ENCODE results near the gene NDUFAF4. TPM values are rescaled to one million over a fixed set of nuclear protein-coding genes. Genes with fewer than 3 reads are reported as not detected.

The NDUFAF4 gene
- total RNA-seq, 1 donor from 2014 or later, result 38.6 TPM

DNA sequence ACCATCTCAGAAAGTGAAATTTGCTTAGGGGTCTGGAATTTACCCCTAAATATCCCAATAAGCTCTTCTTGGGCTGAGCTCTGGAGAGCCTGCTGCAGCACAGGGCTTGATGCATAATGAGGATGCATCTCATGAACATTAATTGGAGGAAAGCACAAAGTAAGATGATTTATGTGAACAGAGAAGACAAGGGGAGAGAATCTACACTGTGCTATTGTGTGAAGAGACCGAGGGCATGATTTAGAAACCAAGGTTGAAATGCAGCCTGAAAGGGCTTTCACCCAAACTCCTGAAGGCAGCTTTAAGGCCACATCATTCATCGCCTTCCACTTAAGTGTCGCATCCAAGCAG, 32.7 kb downstream of the NDUFAF4 start:
- H2AFZ ChIP-seq (ENCODE audit: low read depth, low read length), result no peak overlapping the region
- Mint-ChIP-seq H3K36me3 (ENCODE audit: low read depth, unreplicated experiment) (no peaks in the 10 kb centered on the region), H3K9me3 (ENCODE audit: unreplicated experiment) (peaks cover 2% of the 10 kb centered on the region), H3K4me1 (ENCODE audit: low read depth, unreplicated experiment) (no peaks in the 10 kb centered on the region), H3K27ac (ENCODE audit: unreplicated experiment) (no peak overlapping the region), H3K4me3 (ENCODE audit: unreplicated experiment) (no peak overlapping the region), H3K27me3 (ENCODE audit: low read depth, unreplicated experiment) (no peaks in the 10 kb centered on the region)
- H4K20me1 ChIP-seq (ENCODE audit: insufficient read depth, low read length), result no peaks in the 10 kb centered on the region
- no peaks in the 10 kb centered on the region for H3K9me3 ChIP-seq (ENCODE audit: insufficient read depth, low read depth, low read length)
- no peak for DNase-seq (ENCODE audit: low read depth)
- no peaks in the 10 kb centered on the region for H3K4me1 ChIP-seq (ENCODE audit: insufficient read depth, low read length)
- H3K36me3 ChIP-seq (ENCODE audit: insufficient read depth, low read length), result no peaks in the 10 kb centered on the region
- TF ChIP-seq, protein P1, sequence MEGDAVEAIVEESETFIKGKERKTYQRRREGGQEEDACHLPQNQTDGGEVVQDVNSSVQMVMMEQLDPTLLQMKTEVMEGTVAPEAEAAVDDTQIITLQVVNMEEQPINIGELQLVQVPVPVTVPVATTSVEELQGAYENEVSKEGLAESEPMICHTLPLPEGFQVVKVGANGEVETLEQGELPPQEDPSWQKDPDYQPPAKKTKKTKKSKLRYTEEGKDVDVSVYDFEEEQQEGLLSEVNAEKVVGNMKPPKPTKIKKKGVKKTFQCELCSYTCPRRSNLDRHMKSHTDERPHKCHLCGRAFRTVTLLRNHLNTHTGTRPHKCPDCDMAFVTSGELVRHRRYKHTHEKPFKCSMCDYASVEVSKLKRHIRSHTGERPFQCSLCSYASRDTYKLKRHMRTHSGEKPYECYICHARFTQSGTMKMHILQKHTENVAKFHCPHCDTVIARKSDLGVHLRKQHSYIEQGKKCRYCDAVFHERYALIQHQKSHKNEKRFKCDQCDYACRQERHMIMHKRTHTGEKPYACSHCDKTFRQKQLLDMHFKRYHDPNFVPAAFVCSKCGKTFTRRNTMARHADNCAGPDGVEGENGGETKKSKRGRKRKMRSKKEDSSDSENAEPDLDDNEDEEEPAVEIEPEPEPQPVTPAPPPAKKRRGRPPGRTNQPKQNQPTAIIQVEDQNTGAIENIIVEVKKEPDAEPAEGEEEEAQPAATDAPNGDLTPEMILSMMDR (IDR thresholded peaks at IDR 0.05; ENCODE audit: insufficient read depth, low read depth, low read length), result no peak
- TF ChIP-seq EZH2 (IDR thresholded peaks at IDR 0.05; ENCODE audit: insufficient read depth, low read length), result no peak
- no peak overlapping the region for H3K4me2 ChIP-seq (ENCODE audit: low read length)
- FAIRE-seq, result no peak
- no peak overlapping the region for H3K4me3 ChIP-seq (ENCODE audit: insufficient read depth, low read depth, low read length)
- peaks cover 2% of the 10 kb centered on the region for H3K27me3 ChIP-seq (ENCODE audit: insufficient read depth, low read length)
- no peak overlapping the region for H3K27ac ChIP-seq (ENCODE audit: low read depth, low read length)
- H3K9ac ChIP-seq (ENCODE audit: low read length), result no peak overlapping the region
- H3K79me2 ChIP-seq (ENCODE audit: insufficient read depth, low read length), result no peaks in the 10 kb centered on the region

DNA sequence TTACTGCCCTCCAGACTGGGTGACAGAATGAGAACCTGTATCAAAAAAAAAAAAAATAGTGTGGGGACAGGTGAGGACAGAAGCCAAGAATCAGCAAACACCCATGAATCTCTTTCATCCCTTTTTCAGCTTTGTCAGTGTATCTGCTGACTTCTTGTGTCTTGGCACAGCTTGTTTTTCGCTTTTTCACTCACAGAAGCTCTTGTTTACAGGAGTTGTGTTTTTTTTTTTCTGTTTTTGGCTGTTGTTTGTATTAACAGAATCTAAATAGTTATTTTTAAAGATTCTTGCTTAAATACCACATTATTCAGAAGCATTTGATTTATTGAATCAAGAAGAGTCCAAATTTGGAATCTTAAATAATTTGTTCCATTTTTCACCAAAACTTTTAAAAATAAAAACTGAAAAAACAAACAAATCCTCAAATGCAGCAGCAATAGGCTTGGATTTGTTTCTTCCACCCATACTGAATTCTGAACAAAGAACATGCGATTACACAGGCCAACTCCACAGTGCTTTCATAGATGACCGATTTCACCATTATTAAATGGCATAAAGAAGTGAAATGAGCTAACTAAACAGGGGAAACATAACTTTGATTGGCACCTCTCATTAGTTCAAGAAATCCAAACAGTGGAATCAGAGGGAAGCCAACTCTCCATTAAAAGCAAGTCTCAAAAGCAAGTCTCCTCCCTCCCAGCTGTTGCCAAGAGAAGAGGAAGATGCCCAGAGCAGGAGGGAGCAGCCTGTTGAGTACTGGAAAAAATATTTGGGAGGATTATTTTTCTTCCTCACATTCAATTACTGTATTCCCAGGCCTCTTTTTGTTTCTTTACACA, 33.3 kb downstream of the NDUFAF4 start:
- no peaks in the 10 kb centered on the region for H4K20me1 ChIP-seq (ENCODE audit: insufficient read depth, low read length)
- H3K4me3 Mint-ChIP-seq (ENCODE audit: unreplicated experiment), result no peak overlapping the region
- H3K36me3 Mint-ChIP-seq (ENCODE audit: low read depth, unreplicated experiment), result no peaks in the 10 kb centered on the region
- H3K27me3 Mint-ChIP-seq (ENCODE audit: low read depth, unreplicated experiment), result no peaks in the 10 kb centered on the region
- H3K4me1 Mint-ChIP-seq (ENCODE audit: low read depth, unreplicated experiment), result no peaks in the 10 kb centered on the region
- no peaks in the 10 kb centered on the region for H3K36me3 ChIP-seq (ENCODE audit: insufficient read depth, low read length)
- no peak overlapping the region for H2AFZ ChIP-seq (ENCODE audit: low read depth, low read length)
- no peaks in the 10 kb centered on the region for H3K79me2 ChIP-seq (ENCODE audit: insufficient read depth, low read length)
- H3K27ac Mint-ChIP-seq (ENCODE audit: unreplicated experiment), result no peak overlapping the region
- no peaks in the 10 kb centered on the region for H3K9me3 ChIP-seq (ENCODE audit: insufficient read depth, low read depth, low read length)
- H3K4me2 ChIP-seq (ENCODE audit: low read length), result no peak overlapping the region
- peaks cover 2% of the 10 kb centered on the region for H3K9me3 Mint-ChIP-seq (ENCODE audit: unreplicated experiment)
- no peak overlapping the region for H3K9ac ChIP-seq (ENCODE audit: low read length)
- H3K27me3 ChIP-seq (ENCODE audit: insufficient read depth, low read length), result peaks cover 2% of the 10 kb centered on the region
- TF ChIP-seq, protein P1 (IDR thresholded peaks at IDR 0.05; ENCODE audit: insufficient read depth, low read depth, low read length), result no peak
- TF ChIP-seq EZH2 (IDR thresholded peaks at IDR 0.05; ENCODE audit: insufficient read depth, low read length), result no peak
- FAIRE-seq, result no peak
- H3K4me1 ChIP-seq (ENCODE audit: insufficient read depth, low read length), result no peaks in the 10 kb centered on the region
- H3K4me3 ChIP-seq (ENCODE audit: insufficient read depth, low read depth, low read length), result no peak overlapping the region
- DNase-seq (ENCODE audit: low read depth), result no peak
- H3K27ac ChIP-seq (ENCODE audit: low read depth, low read length), result no peak overlapping the region

DNA sequence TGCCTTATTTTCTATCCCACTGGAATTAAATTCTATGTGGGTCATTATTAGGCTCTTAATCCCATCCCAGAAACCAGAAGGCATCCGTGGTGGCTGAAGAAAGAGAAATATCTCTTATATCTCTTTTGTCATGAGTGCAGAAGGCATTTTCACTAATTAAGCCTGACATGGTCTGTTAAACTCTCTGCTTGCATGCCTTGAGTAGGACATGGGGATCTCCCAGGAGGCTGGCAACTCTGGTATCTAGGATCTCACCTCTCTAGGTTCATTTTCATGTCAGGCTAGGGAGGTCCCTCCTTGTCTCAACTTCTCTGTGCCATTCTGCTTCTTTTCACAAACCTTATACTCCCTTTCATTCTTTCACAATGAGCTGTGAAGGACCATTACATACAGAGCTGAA, 35.1 kb downstream of the NDUFAF4 start:
- no peak overlapping the region for H3K9ac ChIP-seq (ENCODE audit: low read length)
- H3K4me3 Mint-ChIP-seq (ENCODE audit: unreplicated experiment), result no peak overlapping the region
- TF ChIP-seq, protein P1 (IDR thresholded peaks at IDR 0.05; ENCODE audit: insufficient read depth, low read depth, low read length), result no peak
- TF ChIP-seq EZH2 (IDR thresholded peaks at IDR 0.05; ENCODE audit: insufficient read depth, low read length), result no peak
- H3K4me1 ChIP-seq (ENCODE audit: insufficient read depth, low read length), result no peaks in the 10 kb centered on the region
- no peaks in the 10 kb centered on the region for H3K36me3 ChIP-seq (ENCODE audit: insufficient read depth, low read length)
- FAIRE-seq (no peak), DNase-seq (ENCODE audit: low read depth) (no peak)
- no peak overlapping the region for H3K27ac ChIP-seq (ENCODE audit: low read depth, low read length)
- H3K27ac Mint-ChIP-seq (ENCODE audit: unreplicated experiment), result no peak overlapping the region
- no peaks in the 10 kb centered on the region for H3K36me3 Mint-ChIP-seq (ENCODE audit: low read depth, unreplicated experiment)
- H4K20me1 ChIP-seq (ENCODE audit: insufficient read depth, low read length), result no peaks in the 10 kb centered on the region
- H2AFZ ChIP-seq (ENCODE audit: low read depth, low read length), result no peak overlapping the region
- H3K9me3 Mint-ChIP-seq (ENCODE audit: unreplicated experiment), result peaks cover 2% of the 10 kb centered on the region
- H3K4me1 Mint-ChIP-seq (ENCODE audit: low read depth, unreplicated experiment), result no peaks in the 10 kb centered on the region
- H3K27me3 Mint-ChIP-seq (ENCODE audit: low read depth, unreplicated experiment), result peaks cover 3% of the 10 kb centered on the region
- H3K4me3 ChIP-seq (ENCODE audit: insufficient read depth, low read depth, low read length), result no peak overlapping the region
- no peaks in the 10 kb centered on the region for H3K79me2 ChIP-seq (ENCODE audit: insufficient read depth, low read length)
- H3K9me3 ChIP-seq (ENCODE audit: insufficient read depth, low read depth, low read length), result no peaks in the 10 kb centered on the region
- H3K4me2 ChIP-seq (ENCODE audit: low read length), result no peak overlapping the region
- H3K27me3 ChIP-seq (ENCODE audit: insufficient read depth, low read length), result peaks cover 2% of the 10 kb centered on the region
